ENCODE data around the gene CYB5B. TPM values are rescaled to one million over a fixed set of nuclear protein-coding genes. Genes with fewer than 3 reads are reported as not detected.

Gene CYB5B
- total and polyA plus RNA-seq, 2 donors (not counting 1 experiment from before 2014, with no cell fraction given): 87.4 to 220 TPM

DNA sequence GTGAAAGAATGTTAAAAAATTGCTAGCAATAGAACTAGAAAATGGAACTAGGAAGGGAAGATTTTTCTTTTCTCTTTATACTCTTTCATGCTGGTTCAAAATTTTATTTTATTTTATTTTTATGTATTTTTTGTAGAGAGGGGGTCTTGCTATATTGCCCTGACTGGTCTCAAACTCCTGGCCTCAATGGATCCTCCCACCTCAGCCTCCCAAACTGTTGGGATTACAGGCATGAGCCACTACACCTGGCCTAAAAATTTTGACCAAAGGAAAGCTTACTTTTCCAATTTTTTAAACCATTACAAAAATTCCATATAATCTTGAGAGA, 28.6 kb upstream of the CYB5B start:
- H3K79me2 ChIP-seq (ENCODE audit: control insufficient read depth, insufficient read depth, low read length): no peaks in the 10 kb centered on the region
- H3K27me3 ChIP-seq (ENCODE audit: control insufficient read depth, insufficient read depth, low read length): no peaks in the 10 kb centered on the region
- peaks cover 17% of the 10 kb centered on the region for H3K4me1 ChIP-seq (ENCODE audit: control insufficient read depth, extremely low read depth, insufficient read depth, low read length)
- no peaks in the 10 kb centered on the region for H3K36me3 ChIP-seq (ENCODE audit: control insufficient read depth, insufficient read depth, low read length)
- no peak overlapping the region for H3K4me3 ChIP-seq (replicated peaks in 1 of 4; ENCODE audit: control extremely low read depth in 1 of 4, insufficient read depth in 1 of 4, low read depth in 3 of 4, low read length in 4 of 4)
- H3K27ac ChIP-seq (ENCODE audit: insufficient read depth, low read length): no peak overlapping the region
- no peak overlapping the region for H3K4me2 ChIP-seq (ENCODE audit: extremely low read depth, insufficient read depth, low read length)
- H3K9ac ChIP-seq (ENCODE audit: insufficient read depth, low read length): no peak overlapping the region
- no peaks in the 10 kb centered on the region for H3K9me3 ChIP-seq (ENCODE audit: control insufficient read depth, insufficient read depth, low read depth, low read length)
- H2AFZ ChIP-seq (ENCODE audit: low read length): no peak overlapping the region
- no peak for DNase-seq (ENCODE audit: low read depth in 2 of 2)
- TF ChIP-seq, protein P1, sequence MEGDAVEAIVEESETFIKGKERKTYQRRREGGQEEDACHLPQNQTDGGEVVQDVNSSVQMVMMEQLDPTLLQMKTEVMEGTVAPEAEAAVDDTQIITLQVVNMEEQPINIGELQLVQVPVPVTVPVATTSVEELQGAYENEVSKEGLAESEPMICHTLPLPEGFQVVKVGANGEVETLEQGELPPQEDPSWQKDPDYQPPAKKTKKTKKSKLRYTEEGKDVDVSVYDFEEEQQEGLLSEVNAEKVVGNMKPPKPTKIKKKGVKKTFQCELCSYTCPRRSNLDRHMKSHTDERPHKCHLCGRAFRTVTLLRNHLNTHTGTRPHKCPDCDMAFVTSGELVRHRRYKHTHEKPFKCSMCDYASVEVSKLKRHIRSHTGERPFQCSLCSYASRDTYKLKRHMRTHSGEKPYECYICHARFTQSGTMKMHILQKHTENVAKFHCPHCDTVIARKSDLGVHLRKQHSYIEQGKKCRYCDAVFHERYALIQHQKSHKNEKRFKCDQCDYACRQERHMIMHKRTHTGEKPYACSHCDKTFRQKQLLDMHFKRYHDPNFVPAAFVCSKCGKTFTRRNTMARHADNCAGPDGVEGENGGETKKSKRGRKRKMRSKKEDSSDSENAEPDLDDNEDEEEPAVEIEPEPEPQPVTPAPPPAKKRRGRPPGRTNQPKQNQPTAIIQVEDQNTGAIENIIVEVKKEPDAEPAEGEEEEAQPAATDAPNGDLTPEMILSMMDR (conservative IDR thresholded peaks at IDR 0.05 in 1 of 2, IDR thresholded peaks at IDR 0.05 in 1 of 2; ENCODE audit: low read depth in 1 of 2, low read length in 2 of 2): no peak
- no peak for TF ChIP-seq EZH2 (IDR thresholded peaks at IDR 0.05; ENCODE audit: low read length, missing control alignments)
- no peaks in the 10 kb centered on the region for H4K20me1 ChIP-seq (ENCODE audit: control insufficient read depth, extremely low read depth, insufficient read depth, low read length)

DNA sequence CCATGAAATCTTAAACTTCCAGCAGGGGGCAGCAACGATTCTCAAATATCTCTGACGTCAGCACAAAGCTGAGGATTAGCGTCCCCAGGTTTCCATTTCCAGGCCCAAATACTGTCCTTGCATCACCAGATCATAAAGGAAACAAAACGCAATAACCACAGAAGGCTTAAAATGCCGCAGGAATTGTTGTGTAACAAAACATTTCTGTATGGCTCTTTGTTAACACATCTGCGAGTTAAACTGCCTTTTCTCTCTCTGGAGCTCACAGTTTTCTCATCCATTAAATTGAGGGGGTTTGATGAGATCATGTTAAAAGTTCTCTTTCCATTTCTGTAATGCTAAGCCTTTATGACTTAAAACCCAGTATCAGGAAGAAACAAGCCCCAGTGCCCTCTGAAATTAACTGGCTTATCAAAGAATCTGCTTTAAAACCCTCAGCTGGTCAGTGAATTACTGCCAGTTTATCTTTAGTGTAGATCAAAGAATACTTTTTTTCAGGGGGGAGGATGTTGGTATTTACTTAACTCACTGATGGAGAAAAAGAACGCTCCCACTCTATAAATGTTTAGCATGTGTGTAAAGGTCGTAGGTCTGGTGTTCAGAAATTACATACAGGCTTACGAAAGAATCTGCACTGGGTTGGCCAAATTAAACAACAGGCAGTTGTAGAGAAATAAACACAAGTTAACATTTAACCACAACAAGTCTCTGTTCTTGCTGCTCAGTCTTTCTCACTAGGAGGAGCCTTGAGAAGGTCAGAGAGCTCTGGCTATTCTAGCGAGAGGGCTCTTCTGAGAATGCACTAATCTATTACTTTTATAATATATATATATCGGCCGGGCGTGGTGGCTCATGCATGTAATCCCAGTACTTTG, 28.0 kb upstream of the CYB5B start:
- peaks cover 17% of the 10 kb centered on the region for H3K4me1 ChIP-seq (ENCODE audit: control insufficient read depth, extremely low read depth, insufficient read depth, low read length)
- H3K9me3 ChIP-seq (ENCODE audit: control insufficient read depth, insufficient read depth, low read depth, low read length): no peaks in the 10 kb centered on the region
- H4K20me1 ChIP-seq (ENCODE audit: control insufficient read depth, extremely low read depth, insufficient read depth, low read length): no peaks in the 10 kb centered on the region
- peak overlapping the region; percentile 69 for H3K27ac ChIP-seq (ENCODE audit: insufficient read depth, low read length)
- TF ChIP-seq, protein P1 (conservative IDR thresholded peaks at IDR 0.05 in 1 of 2, IDR thresholded peaks at IDR 0.05 in 1 of 2; ENCODE audit: low read depth in 1 of 2, low read length in 2 of 2): peak; percentile 48 to 60
- no peak for TF ChIP-seq EZH2 (IDR thresholded peaks at IDR 0.05; ENCODE audit: low read length, missing control alignments)
- H3K4me2 ChIP-seq (ENCODE audit: extremely low read depth, insufficient read depth, low read length): peak overlapping the region; percentile 18
- H3K36me3 ChIP-seq (ENCODE audit: control insufficient read depth, insufficient read depth, low read length): no peaks in the 10 kb centered on the region
- no peak overlapping the region for H2AFZ ChIP-seq (ENCODE audit: low read length)
- H3K4me3 ChIP-seq (replicated peaks in 1 of 4; ENCODE audit: control extremely low read depth in 1 of 4, insufficient read depth in 1 of 4, low read depth in 3 of 4, low read length in 4 of 4): peak overlapping the region in 2 of 4 experiments; percentile 8 to 27
- H3K79me2 ChIP-seq (ENCODE audit: control insufficient read depth, insufficient read depth, low read length): no peaks in the 10 kb centered on the region
- no peaks in the 10 kb centered on the region for H3K27me3 ChIP-seq (ENCODE audit: control insufficient read depth, insufficient read depth, low read length)
- H3K9ac ChIP-seq (ENCODE audit: insufficient read depth, low read length): no peak overlapping the region
- peak; percentile 84 to 98 for DNase-seq (ENCODE audit: low read depth in 2 of 2)

DNA sequence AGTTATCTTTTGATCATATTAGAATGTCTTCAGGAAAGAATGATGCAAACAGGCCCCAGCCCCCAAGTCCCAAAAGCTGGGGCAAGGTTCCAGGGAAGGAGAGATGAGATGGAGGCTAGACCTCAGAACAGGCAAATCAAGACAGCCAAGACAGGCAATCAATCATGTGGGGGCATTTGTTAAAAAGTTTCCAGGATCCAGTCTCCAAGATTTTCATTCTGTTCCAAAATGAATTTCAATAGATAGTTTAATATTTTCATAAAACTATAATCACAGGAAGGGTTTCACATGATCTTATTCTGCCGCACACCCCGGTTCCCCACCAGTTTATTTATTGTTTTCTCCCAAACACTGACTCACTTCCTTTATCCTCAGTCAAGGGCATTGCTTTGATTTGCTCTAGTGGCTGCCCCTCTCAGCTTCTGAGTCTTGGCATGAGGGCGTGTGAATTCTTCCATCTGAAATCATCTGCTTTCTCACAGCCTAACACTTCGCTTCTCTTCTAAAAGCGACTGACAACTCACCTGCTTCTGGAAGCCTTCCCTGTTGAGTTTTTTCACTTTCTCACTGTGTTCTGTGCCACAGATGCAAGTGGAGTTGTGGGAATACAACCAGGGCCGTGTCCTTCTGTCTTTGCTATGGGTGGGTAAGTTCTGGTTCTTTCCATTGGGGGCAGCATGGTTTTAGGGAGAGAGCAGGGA, 26.4 kb upstream of the CYB5B start:
- Histone ChIP-seq H3K27me3 (ENCODE audit: control insufficient read depth, insufficient read depth, low read length) (no peaks in the 10 kb centered on the region), H2AFZ (ENCODE audit: low read length) (peak overlapping the region; percentile 61), H3K27ac (ENCODE audit: insufficient read depth, low read length) (peak overlapping the region; percentile 15), H3K4me3 (replicated peaks in 1 of 4; ENCODE audit: control extremely low read depth in 1 of 4, insufficient read depth in 1 of 4, low read depth in 3 of 4, low read length in 4 of 4) (no peak overlapping the region), H3K36me3 (ENCODE audit: control insufficient read depth, insufficient read depth, low read length) (no peaks in the 10 kb centered on the region), H3K9ac (ENCODE audit: insufficient read depth, low read length) (no peak overlapping the region), H3K9me3 (ENCODE audit: control insufficient read depth, insufficient read depth, low read depth, low read length) (no peaks in the 10 kb centered on the region), H3K4me1 (ENCODE audit: control insufficient read depth, extremely low read depth, insufficient read depth, low read length) (peaks cover 17% of the 10 kb centered on the region), H3K79me2 (ENCODE audit: control insufficient read depth, insufficient read depth, low read length) (no peaks in the 10 kb centered on the region), H4K20me1 (ENCODE audit: control insufficient read depth, extremely low read depth, insufficient read depth, low read length) (no peaks in the 10 kb centered on the region), H3K4me2 (ENCODE audit: extremely low read depth, insufficient read depth, low read length) (peak overlapping the region; percentile 47)
- peak; percentile 78 to 82 for DNase-seq (ENCODE audit: low read depth in 2 of 2)
- TF ChIP-seq, protein P1 (conservative IDR thresholded peaks at IDR 0.05 in 1 of 2, IDR thresholded peaks at IDR 0.05 in 1 of 2; ENCODE audit: low read depth in 1 of 2, low read length in 2 of 2): peak; percentile 81
- no peak for TF ChIP-seq EZH2 (IDR thresholded peaks at IDR 0.05; ENCODE audit: low read length, missing control alignments)

Data from fibroblast of lung (primary cell).